Measurements from ENCODE around the gene PPTC7. TPM values are rescaled to one million over a fixed set of nuclear protein-coding genes. Genes with fewer than 3 reads are reported as not detected.
"Not testable (repeated sequence)": the region's sequence is repeated elsewhere in the genome, so short reads cannot be mapped to it uniquely, and the experiment has no call there.

Gene PPTC7
- total RNA-seq, 1 donor from 2014 or later = 21.3 TPM

GRCh38 chr12:110561471-110562201 is 21.5 kb downstream of the PPTC7 start:
- peak; percentile 89 for DNase-seq (ENCODE audit: low read depth)

- no peak for DNase-seq (ENCODE audit: low read depth)
These were observed 22.2 kb downstream of the PPTC7 start for GRCh38 chr12:110560946-110561345.

DNA sequence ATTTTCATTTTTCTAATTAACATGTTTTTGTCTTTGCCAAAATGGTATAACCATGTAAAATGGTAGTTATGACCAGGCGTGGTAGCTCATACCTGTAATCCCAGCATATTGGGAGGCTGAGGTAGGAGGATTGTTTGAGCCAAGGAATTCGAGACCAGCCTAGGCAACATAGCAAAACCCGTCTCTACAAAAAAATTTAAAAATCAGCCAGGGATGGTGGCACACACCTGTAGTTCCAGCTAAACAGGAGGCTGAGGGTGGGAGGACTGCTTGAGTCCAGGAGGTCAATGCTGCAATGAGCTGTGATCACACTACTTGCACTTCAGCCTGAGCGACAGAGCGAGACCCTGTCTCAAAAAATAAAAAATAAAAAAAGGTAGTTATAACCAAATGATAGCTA is 23.1 kb downstream of the PPTC7 start:
- DNase-seq (ENCODE audit: low read depth) = no peak

DNA sequence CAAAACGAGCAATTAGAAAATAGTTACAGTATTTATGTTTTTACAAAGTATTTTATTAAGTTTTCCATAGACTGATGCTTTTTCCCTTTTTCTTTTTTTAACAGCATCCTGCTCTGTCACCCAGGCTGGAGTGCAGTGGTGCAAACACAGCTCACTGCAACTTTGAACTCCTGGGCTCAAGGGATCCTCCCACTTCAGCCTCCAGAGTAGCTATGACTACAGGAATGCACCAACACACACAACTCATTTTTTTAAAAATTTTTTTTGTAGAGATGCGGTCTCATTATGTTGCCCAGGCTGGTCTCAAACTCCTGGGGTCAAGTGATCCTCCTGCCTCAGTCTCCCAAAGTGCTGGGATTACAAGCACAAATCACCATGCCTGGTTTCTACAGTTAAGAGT is 24.2 kb downstream of the PPTC7 start:
- not testable (repeated sequence) for DNase-seq (ENCODE audit: low read depth)

DNA sequence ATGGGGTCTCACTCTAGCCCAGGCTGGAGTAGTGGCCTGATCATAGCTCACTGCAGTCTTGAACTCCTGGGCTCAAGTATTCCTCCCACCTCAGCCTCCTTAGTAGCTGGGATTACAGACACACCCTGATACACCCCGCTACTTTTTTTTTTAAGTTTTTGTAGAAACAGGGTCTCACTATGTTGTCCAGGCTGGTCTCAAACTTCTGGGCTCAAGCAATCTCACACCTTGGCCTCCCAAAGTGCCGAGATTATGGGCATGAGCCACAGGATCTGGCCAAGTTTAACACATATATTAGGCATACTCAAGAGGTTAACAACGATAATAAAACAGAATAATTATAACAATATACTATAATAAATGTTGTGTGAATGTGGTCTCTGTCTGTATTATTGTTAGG is 25.8 kb downstream of the PPTC7 start:
- DNase-seq (ENCODE audit: low read depth) = no peak

- no peak for DNase-seq (ENCODE audit: low read depth)
These were observed 26.4 kb downstream of the PPTC7 start for GRCh38 chr12:110556705-110557104.

DNA sequence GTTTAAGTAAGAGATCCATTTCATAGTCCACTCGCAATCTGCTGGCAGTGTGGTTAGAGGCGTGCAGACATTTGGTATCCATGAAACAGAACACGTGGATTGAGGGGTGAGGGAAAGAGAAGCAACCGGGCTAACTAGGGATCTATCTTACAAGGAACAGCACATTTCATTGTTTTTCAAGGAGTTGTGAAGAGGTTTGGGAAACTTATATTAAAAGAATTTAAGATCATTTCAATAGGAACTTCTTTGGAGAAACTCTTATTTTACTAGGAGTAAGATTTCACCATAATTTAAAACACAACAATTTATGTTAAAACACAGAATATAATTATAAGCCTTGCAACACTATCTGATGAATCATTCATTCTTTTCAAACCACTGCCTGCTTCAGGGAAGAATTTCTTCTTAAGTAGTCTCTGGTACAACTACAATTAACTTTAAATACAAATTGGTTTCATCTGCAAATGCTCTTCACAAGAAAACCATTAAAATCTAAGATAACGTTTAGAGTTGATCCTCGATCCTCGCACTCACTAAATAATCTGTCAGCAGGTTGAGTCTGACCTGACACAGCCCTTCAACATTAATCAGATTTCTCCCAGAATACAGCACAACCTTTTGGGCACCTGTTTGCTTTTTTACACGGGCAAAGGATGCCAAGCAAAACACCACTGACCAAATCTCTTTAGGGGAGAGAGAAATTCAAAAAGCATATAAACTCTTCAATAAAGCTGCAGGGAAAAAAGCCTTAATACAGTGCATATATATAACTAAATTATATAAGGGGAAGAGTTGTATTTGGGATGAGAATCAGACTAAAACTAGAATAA is 27.3 kb downstream of the PPTC7 start:
- peak; percentile 90 for DNase-seq (ENCODE audit: low read depth)

GRCh38 chr12:110554184-110554583 is 28.9 kb downstream of the PPTC7 start:
- DNase-seq (ENCODE audit: low read depth) = no peak

- DNase-seq (ENCODE audit: low read depth) = no peak
These were observed 32.1 kb downstream of the PPTC7 start for GRCh38 chr12:110550981-110551380.

DNA sequence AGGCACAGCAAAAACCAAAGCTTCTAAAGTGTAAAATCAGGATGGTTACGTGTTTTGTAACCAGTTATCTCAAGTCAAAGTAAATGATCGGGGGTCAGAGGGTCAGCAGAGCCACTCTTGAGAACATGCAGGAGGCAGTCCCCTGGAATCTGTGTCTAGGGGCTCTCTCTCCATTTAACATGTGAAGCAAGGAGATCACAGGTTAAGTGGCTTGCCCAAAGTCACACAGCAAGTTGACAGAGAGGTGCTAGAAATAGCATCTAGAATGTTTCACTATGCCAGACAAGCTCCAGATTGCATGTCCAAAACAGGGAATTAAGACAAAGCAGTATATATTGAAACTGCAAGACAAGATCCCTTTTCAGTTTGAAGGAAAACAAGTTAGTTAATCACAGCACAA is 33.4 kb downstream of the PPTC7 start:
- no peak for DNase-seq (ENCODE audit: low read depth)

GRCh38 chr12:110548678-110549077 is 34.4 kb downstream of the PPTC7 start:
- DNase-seq (ENCODE audit: low read depth) = no peak

- DNase-seq (ENCODE audit: low read depth) = no peak
These were observed 36.0 kb downstream of the PPTC7 start for GRCh38 chr12:110547090-110547489.

DNA sequence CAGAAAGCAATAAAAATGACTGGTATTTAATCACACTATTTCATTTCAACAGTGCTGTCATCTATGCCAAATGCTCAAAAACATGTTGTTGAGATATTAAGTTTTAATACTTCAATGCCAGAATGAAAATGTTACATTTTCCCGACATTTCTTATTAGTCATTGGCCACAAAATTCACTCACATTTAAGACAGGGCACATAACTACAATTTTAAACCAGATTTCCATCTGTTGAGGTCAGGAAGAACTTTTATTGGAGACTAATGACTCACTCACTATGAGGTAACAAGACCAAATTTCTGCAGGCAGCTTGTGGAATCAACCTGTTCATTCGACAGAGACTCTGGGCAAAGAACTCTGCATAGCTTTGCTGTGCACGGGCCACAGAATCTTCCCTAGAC is 36.8 kb downstream of the PPTC7 start:
- DNase-seq (ENCODE audit: low read depth) = peak; percentile 90

- no peak for DNase-seq (ENCODE audit: low read depth)
These were observed 37.3 kb downstream of the PPTC7 start for GRCh38 chr12:110545812-110546211.

DNA sequence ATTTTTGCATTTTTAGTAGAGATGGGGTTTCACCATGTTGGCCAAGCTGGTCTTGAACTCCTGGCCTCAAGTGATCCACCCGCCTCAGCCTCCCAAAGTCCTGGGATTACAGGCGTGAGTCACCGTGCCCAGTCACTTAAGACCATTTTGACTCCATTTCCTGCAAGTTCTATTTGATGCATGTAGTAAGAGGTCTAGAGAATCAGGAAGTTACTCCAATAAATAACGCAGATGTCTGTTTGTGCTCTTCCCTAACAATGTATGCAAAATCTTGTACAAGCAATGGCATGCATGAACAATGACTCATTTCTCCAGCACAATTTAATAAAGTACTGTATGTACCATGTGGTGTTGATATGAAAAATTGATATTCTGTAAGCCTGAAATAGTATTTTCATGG is 37.9 kb downstream of the PPTC7 start:
- peak; percentile 70 for DNase-seq (ENCODE audit: low read depth)

DNA sequence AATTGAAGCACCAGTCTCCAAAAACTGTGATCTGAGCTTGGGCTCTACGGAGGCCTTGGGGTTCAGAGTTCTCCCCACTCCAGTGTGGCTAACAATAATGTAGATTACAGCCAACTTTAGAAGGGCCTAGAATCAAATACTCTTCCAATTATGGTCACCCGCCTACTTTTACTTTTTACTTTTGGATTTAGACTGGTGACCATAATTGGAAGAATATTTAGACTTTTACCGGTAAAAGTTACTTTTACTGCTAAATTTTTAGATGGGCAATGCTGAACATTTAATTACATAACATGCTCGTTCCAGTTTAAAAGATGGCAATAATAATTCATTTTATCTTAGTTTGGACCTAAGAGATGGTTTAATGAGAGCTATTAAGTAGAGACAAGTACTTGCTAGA is 39.2 kb downstream of the PPTC7 start:
- no peak for DNase-seq (ENCODE audit: low read depth)

- DNase-seq (ENCODE audit: low read depth) = peak; percentile 90
These were observed 39.7 kb downstream of the PPTC7 start for GRCh38 chr12:110543252-110543959.

DNA sequence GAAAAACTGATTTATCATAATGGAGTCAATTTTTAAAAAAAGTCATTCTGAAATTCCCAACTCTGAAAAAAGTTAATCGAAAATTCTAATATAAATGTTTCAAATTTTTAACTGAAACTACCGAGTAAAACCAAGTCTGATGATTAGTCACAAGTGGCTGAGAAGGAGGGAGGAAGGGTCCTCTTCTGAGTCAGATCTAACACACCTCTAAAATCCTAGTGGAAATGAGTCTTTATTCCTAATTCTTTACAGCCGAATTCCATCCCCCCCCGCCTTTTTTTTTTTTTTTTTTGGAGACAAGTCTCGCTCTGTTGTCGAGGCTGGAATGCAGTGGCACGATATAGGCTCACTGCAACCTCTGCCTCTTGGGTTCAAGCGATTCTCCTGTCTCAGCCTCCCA is 43.1 kb downstream of the PPTC7 start:
- DNase-seq (ENCODE audit: low read depth) = peak; percentile 41

- DNase-seq (ENCODE audit: low read depth) = no peak
These were observed 44.1 kb downstream of the PPTC7 start for GRCh38 chr12:110538869-110539622.

GRCh38 chr12:110537605-110538409 is 45.3 kb downstream of the PPTC7 start:
- DNase-seq (ENCODE audit: low read depth) = peak; percentile 92

Data from renal cortical epithelial cell (primary cell).